ENCODE measurements around the gene FLT4.

FLT4 gene

DNA sequence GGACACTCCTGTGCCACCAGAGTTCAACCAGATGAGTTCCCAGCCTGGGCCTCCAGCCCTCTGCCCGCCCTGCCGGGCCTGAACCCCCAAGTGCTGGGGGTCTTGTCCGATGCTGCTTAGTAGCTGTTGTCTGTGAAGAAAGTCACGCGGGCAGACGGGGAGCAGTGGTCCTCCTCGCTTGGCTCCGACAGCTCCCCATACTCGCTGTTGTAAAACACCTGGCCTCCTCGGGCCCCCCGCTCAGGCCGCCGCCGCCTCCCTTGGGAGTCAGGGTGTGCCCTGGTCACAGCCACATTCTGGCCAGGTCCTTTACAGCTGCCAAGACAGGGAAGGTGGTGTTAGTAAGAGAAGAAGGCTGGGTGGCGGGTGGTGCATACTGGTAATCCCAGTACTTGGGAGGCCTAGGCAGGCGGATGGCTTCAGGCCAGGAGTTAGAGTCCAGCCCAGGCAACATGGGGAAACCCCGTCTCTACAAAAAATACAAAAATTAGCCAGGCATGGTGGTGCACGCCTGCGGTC lies 46.3 kb downstream of the FLT4 start:
- DNase-seq, result no peak

DNA sequence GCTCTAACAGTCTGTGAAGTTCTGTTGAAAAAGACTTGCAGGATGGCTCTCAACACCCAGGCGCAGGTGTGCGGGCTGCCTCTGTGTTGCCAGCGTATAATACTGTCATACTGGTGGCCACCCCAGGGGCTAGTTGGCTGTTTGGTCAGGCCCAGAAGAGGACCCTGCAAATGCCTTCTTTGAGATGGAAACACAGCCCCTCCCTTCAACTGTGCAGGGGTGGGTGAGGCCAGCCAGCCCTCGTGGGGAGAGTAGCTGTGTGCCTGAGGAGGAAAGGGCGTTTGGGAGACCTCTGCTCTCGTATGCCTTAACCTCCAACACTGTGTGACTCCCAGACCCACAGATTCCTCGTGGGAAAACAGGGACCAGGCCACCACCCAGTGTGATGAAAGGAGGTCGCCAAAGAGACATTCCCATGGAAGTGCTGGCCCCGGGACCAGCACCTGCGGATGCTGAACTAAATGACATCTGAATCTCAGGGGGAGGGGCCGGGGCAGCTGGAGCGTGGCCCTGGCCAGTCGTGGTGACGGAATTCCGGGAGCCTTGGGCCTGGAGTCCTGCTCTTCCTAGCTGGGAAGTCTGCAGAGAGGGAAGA lies 46.8 kb downstream of the FLT4 start:
- no peak for DNase-seq

DNA sequence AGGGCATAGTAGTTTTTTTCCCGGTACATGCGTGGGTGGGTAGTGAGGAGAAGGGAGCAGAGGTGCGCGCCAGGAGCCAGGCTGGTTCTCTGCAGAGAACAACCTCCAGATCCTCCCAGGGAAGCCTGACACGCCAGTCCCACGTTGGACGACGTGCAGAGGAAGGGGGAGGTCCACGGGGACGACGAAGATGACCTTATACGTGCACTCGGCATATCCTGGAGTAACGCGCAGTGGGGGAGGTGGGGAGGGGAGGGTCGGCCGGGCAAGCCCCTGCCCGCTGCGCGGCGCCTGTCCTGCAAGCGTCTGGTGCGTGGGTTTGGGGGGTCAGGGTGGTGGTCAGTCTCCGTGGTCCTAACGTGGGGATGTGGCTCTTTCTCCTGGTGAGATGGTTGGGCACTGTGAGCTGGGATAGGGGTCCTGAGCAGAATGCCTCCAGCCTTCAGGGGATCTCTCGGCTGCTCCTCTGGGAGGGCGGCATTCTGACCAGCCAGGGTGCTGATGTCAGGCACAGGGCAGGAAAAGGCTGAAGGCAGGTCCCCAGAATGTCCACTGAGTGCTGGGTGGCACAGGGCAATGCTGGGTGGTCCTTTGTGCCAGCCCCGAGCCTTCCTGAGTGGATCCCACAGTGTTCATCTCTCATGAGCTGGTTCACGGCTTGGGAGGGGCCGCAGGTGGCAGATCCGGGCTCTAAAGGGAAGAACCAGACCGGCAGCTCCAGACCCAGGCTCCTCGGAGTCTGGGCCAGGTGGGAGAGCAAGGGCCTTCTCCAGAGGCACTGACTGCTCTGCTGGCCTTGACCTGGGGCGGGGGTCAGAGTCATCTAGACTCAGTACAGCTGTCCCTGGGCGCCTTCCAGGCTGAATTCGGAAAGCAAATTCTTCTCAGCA lies 47.6 kb downstream of the FLT4 start:
- DNase-seq, result no peak

DNA sequence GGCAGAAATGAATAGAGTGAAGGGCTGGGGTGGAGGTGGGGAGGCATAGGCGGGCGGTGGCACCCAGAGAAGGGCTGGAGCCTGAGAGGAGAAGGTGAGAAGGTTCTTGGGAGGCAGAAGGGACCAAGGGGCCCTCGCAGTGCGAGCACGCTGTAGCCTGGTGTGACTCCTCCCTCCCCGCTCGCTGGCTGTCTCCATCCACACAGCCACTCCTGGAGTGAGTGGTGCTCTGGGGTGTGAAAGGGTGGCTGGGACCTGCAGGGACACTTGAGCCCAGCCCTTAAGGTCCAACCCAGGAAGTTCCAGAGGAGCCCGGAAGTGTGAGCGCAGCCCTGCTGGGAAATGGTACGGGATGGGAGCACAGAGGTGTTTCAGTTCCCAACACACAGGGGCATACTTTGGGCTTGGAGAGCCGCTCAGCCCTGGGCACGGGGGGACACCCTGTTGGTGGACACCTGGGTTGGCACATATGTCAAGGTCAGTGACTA lies 48.8 kb downstream of the FLT4 start:
- DNase-seq, result no peak

DNA sequence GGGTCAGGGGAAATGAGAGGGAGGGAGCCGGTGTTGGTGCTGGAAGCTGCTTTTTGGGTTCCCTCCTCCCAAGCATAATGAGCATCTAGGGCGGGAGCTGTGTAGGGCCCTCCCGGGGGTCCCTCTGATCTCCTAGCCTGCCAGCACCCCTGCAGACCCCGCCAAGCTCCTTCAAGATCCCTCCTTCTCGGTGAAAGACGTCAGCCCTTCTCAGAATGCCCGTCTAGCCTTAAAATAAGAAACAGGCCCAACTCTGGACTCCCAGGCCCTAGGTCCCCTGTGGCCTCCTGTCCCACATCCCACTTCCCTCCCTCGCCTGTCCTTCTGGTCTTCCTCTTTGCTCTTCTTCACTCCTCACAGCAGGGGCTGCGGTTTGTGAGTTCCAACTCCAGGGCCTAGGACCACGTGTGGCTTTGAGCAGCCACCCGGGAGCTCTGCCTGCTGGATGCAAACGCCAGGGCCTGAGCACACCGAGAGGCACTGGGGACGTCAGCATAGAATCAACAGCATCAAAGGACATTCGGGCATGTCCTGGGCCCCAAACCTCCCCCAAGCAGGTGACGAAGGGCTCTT lies 49.3 kb downstream of the FLT4 start:
- no peak for DNase-seq

DNA sequence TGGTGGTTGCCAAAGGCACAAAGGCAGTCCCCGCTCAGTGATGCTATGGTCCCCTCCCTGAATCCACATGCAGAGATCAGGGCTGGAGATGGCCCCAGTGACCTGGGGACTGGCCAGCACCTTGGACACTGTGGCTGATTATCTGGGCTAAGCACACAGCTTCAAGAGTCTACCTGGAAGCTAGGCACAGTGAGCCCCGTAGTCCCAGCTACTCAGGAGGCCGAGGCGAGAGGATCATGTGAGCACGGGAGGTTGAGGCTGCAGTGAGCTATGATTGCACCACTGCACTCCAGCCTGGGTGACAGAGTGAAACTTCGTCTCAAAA lies 49.8 kb downstream of the FLT4 start:
- DNase-seq, result no peak

DNA sequence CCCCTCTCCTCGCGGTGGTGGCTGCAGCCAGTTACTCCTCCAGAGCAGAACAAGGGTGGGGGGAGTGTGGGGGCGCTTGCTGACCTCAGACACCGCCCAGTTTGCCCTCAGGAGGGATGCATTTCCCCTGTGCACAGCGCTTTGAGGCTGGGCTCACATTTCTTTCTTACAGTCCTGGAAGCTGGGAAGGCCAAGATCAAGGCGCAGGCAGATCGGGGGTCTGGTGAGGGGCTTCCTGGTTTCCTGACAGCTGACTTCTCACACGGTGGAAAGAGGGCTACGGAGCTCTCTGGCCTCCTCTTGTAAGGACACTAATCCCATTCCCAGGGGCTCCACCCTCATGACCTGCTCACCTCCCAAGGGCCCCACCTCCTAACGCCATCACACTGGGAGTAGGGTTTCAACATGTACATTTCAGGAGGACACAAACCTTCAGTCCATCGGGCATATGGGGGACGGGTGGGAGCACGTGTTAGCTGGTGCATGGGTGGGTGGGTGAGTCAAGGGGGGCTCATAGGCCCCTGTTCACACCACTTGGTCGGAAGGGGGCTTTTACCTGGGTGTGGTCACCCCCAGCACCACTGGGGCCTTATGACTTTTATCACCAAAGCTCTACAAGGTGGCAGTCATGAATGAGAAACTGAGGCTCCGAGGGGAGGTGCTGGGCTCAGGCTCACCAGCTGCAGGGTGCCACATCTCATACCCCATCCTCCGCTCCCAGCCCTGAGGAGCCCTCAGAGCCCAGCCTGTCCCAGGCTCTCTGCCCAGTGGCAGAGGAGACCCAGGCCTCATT lies 50.4 kb downstream of the FLT4 start:
- DNase-seq, result no peak

DNA sequence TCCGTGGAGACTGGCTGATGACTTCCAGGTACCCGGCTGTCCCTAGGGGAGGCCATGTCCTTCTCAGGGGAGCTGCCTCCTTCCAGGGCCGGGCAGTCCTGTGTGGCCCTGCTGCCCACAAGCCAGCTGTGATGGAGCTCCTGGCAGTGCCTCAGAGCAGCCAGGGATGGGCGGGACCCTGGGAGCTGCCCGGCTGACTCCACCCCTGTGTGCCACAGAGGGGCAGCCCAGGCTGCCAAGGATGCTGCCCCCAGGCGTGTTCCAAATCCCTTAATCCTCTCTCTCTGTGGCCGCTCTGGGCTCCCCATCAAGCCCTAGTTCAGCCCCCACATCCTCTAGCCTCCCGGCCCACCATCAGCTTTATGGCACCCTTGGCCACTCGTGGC lies 51.1 kb downstream of the FLT4 start:
- no peak for DNase-seq

DNA sequence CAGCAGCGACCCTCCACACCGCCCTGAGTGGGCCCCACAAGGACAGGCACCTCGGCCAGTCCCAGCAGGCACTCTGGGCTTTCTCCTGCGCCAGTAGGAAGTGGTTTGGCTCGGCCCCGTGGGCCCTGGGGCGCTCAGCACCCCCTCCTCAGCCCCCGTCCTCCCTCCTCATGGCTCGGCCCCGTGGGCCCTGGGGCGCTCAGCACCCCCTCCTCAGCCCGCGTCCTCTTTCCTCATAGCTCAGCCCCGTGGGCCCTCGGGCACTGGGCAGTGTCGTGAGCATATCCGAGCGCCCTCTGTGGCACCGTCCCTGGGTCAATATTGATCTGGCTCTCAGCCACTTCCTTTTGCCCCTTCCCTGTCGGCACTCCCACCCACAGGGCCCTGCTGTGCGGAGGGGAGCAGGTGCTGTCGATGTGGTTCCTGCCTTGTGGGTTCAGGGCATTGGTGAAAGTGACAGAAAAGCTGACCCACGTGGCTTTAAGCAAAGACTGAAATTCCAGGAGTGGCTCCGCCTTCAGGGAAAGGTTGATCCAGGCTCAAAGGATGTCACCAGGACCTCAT lies 52.6 kb downstream of the FLT4 start:
- DNase-seq, result no peak

DNA sequence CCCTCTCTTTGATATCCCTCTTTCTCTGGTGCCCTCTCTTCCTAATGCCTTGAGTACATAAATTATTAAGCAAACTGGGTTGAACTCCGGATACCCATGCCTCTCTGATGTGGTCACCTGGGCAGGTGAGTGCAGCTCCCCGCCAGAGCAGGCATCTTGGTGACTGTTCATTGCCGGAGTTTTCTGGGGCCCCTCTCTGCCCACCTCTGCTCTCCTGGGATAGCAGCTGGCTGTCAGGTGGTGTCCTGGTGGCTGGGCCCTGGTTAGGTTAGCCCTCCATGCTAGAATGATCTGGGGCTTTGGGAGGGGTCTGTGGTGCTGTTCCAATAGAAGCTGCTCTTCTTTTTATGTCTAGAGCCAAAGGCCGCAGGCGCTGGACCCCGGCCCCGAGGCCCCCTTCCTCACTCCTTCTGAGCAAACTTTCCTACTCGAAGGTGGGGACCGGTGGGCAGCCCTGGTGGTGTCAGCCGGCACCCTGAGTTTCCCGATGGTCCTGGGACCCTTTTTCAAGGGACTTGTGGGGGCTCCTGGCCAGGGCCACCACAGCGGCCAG lies 53.2 kb downstream of the FLT4 start:
- no peak for DNase-seq

DNA sequence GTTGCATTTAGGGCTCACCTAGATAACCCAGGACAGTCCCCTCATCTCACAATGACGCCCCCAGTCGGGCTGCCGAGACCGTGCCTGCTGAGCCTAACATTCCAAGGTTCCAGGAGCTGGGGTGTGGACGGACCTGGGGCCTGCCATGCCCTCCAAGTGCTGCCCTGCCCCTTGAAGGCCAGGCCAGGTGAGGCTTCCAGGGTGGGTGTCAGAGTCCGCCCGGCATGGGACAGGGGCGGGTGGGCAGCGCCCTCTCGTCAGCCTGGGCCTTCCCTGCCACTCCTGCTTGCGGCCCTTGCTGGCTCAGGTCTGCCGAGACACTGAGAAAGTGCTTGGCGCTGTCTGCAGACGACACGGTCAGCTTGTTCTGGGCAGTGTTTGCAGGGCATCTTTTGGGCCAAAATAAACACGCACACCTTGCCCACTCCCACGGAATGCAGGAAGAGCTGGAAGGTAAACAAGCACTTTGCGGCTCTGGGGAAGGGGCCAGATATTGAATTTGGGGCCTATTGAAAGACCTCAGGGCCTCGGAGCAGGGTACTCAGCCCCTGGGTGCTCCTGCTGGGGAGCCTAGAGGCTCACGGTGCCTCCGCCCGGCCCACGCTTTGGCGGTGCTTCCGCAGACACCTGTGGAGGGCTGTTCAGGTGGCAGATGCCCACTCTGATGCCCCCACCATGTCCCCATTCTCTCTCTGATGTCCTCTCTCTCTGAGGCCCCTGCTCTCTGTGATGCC lies 53.9 kb downstream of the FLT4 start:
- DNase-seq, result no peak

DNA sequence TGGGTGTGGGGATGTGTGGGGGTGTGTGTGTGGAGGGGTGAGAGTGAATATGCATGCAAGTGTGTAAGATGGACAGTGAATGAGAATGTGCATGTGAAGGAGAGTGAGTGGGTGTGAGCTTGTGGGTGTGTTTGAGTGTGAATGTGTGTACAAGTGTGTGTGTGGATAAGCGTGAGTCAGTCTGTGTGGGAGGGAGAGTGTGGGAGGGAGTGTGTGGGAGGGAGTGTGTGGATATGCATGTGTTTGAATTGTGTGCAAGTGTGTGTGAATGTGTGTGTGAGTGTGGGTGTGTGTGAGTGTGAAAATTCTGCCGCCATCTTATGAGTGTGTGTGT lies 54.4 kb downstream of the FLT4 start:
- no peak for DNase-seq

DNA sequence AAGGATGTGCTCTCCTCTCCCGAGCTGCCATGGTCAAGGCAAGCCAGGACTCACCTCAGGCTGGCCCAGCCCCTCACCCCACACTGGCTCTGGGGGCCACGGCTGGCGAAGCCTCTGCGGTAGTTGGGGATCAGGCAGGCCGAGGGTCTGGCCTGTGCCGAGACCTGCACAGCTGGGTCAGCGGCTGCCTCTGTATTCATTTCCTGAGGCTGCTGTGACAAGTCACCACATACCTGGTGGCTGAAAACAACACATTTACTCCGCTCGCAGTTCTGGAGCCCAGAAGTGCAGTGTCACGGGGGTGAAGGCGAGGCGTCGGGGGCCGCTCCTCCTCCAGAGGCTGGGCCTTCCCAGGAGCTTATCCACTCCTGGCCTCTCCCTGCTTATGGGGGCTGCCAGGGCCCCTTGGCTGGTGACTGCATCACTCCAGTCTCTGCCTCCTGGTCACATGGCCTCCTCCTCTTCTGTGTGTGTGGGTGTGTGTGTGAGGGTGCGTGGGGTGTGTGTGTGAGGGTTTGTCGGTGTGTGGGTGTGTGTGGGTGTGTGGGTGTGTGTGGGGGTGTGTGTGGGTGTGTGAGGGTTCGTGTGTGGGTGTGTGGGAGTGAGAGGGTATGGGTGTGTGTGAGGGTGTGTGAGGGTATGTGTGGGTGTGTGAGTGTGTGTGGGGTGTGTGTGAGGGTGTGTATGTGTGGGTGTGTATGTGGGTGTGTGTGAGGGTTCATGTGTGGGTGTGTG lies 54.9 kb downstream of the FLT4 start:
- no peak for DNase-seq

DNA sequence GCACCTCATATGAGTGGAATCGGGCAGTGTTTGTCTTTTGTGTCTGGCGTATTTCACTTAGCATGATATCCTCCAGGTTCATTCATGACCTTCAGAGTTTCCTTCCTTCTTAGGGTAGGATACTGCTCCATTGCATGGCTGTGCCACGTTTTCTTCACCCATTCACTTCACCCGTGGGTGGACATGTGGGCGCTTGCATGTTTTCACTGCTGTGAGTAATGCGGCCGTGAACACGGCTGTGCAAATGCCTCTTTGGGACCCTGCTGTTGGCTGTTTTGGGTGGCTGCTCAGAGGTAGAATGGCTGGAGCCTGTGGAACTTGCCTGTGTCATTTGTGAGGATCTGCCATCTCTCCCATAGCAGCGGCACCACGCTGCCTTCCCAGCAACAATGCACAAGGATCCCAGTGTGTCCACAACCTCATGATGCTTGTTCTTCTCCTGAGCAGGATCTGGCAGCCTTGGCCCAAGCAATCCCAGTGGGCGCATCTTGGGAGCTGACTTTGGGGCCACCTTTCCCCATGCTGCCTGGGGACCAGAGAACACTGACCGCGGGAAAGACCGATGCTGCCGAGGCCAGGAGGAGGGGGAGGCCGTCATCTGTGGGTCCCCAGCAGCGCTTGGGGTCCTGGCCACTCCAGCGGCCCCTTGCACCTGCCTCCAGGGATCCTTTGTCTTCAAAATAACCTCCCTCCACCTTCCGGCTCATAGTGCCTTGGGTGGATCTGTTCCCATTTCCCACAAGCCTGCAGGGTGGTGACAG lies 55.8 kb downstream of the FLT4 start:
- DNase-seq, result no peak

DNA sequence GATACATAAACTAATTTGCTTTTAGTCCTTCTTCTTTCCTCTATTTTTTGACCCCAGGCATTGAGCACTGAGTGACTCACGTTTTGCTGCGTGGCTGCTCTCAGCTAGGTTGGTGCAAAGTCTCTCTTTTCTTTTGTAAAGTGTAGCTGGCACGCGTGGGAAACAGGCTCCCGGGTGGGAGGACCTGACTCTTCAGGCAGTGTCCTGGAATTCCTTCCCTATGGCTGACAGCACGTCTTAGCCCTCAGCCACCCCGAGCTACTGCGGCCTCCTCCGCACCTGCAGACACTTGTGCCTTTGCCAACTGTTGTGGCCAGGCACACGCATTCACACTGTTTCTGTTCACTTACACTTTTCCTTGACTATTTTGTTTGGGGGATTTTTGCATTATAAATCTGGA lies 57.2 kb downstream of the FLT4 start:
- no peak for DNase-seq

DNA sequence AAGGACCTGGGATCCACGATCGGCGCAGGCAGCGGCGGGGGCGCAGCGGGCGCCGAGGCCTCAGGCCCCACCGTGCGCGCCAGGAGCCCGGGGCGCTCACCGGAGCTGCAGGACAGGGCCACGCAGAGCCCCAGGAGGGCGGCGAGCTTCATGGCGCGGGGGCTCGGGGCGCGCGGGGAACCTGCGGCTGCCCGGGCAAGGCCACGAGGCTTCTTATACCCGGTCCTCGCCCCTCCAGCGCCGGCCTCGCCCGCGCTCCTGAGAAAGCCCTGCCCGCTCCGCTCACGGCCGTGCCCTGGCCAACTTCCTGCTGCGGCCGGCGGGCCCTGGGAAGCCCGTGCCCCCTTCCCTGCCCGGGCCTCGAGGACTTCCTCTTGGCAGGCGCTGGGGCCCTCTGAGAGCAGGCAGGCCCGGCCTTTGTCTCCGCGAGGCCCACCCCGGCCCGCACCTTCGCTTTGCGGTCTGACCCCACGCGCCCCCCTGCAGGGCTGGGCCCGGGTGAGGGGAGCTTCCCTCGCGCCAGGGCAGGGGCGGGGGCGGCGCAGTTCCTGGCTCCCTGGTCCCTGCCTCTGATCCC lies 58.0 kb downstream of the FLT4 start, which contains the start of gene SCGB3A1:
SCGB3A1 (minus strand) TSS at position 189 of the 577 bp plus-strand sequence; CDS start at position 152, 37 bp downstream.
- no peak for DNase-seq

DNA sequence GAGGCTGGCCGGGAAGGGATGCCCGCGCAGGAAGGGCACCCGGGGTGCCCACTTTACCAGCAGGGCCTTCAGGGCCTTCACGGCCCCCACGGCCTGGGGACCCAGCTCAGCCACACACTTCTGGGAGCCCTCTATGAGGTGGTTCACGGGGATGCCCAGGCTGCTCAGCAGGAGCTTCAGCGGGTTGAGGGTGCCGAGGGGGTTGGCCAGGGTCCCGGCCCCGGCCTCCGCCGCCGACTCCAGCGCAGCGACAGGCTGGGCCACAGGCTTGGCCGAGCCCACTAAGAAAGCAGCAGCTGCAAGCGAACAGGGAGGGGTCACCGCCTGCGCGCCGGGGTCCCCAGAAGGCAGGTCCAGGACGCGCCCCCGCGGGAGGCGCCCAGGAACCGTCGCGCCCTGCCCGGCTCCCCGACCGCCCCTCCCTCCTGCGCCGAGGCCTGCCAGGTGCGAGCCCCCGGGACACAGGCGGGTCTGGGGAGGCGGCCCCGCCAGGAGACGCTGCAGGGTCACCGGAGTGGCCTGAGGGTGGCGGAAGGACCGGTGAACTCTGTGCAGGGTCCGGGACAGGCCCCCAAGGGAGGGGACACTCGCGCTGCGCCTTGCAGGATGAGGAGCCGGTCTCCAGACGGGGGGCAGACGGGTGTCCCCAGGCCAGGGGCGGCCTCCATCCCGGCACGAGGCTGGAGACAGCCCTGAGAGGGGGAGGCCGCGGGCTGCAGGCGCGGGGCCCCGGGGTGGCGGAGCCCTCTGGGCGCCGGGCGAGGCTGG lies 58.7 kb downstream of the FLT4 start:
- no peak for DNase-seq

DNA sequence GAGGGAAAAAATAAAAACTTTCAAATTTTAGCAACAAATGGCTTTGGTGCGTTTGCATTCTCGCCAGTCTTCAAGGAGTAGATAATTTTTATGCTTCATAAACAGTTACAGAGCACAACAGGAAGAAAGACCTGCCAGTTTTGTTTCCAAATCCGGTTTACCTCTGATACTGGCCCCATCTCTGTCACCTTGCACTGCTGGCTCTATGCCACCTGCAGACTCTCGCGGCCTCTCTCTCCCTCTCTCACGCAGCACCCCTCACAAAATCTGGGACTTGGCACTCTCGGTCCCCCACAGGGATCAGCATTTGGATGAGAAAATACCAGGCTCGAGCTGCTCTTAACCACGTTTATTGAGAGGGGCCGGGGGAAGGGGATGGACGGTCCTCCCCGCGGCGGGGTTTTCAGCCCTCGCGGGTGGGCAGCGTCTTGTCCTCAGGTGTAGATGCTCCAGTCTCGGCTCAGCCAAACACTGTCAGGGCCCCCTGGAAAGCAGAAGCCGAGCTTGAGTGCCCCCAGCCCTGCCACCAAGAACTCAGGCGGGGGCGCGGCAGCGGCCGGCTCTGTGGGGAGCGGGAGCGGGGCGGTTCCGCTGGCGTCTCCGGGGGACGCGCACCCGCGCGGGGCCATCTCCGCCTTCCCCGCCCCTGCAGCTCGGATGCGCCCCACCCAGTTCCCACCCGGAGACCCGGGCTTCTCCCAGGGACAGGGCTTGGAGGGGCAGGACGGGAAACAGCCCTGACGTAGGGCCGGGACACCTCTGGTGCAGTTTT lies 59.4 kb downstream of the FLT4 start:
- DNase-seq, result no peak
